AG09309 (cell line): ENCODE results near the gene TSPAN3.

ENCODE experiments used
- DNase-seq: peaks from one replicate; pipeline ENCODE4 v3.0.0-alpha.2; 2010; ENCODE audit warnings: low read depth
- H3K4me3 ChIP-seq: 2 replicates; pipeline ENCODE4 v1.5.1; 2011; ENCODE audit warnings: mild to moderate bottlenecking, low read depth, low read length, moderate library complexity; ENCODE audit not compliant: control insufficient read depth
- CTCF ChIP-seq: IDR thresholded peaks from 2 replicates; pipeline ENCODE4 v1.5.1; 2011; ENCODE audit warnings: mild to moderate bottlenecking, low read depth, low read length, inconsistent platforms; ENCODE audit not compliant: insufficient read depth, control insufficient read depth; ENCODE audit errors: missing control alignments

TSPAN3 gene

GRCh38 chr15:77032647-77033416 is 38.1 kb downstream of the TSPAN3 start:
- TF ChIP-seq CTCF, result no peak
- no peak for DNase-seq
- H3K4me3 ChIP-seq, result no peak overlapping the region

- no peak overlapping the region for H3K4me3 ChIP-seq
- no peak for TF ChIP-seq CTCF
- no peak for DNase-seq
Observed at GRCh38 chr15:77032052-77032646, 38.8 kb downstream of the TSPAN3 start.

- no peak for DNase-seq
- no peak for TF ChIP-seq CTCF
- no peak overlapping the region for H3K4me3 ChIP-seq
Observed at GRCh38 chr15:77031376-77032050, 39.4 kb downstream of the TSPAN3 start.

GRCh38 chr15:77030928-77031375 is 40.0 kb downstream of the TSPAN3 start:
- no peak for TF ChIP-seq CTCF
- H3K4me3 ChIP-seq, result no peak overlapping the region
- DNase-seq, result no peak

- DNase-seq, result no peak
- H3K4me3 ChIP-seq, result no peak overlapping the region
- TF ChIP-seq CTCF, result no peak
Observed at GRCh38 chr15:77030048-77030927, 40.6 kb downstream of the TSPAN3 start.
